Mesendoderm (in vitro differentiated cells): ENCODE results near the gene CDC34.
"Not testable (repeated sequence)": the region's sequence is repeated elsewhere in the genome, so short reads cannot be mapped to it uniquely, and the experiment has no call there.

Experiments
- DNase-seq: peaks from one replicate; pipeline ENCODE4 v3.0.0; 2013
- H2AK5ac ChIP-seq: 2 replicates; pipeline ENCODE4 v1.6.1; 2013; ENCODE audit warnings: low read length, inconsistent platforms
- H2BK120ac ChIP-seq: 2 replicates; pipeline ENCODE4 v1.6.1; 2013; ENCODE audit warnings: low read depth, mild to moderate bottlenecking, low read length, moderate library complexity, mixed read lengths
- H2BK15ac ChIP-seq: replicated peaks from 2 replicates; pipeline ENCODE4 v1.6.1; 2013; ENCODE audit warnings: low read depth, mild to moderate bottlenecking, moderate library complexity
- H2BK5ac ChIP-seq: 2 replicates; pipeline ENCODE4 v1.6.1; 2013; ENCODE audit warnings: low read length, inconsistent platforms
- H3K18ac ChIP-seq: 2 replicates; pipeline ENCODE4 v1.6.1; 2013; ENCODE audit warnings: mild to moderate bottlenecking, low read length, mixed read lengths
- H3K23ac ChIP-seq: one replicate; pipeline ENCODE4 v1.6.1; 2013; ENCODE audit warnings: low read length
- H3K27ac ChIP-seq: 2 replicates; pipeline ENCODE4 v1.5.1; 2013; ENCODE audit warnings: low read depth, mild to moderate bottlenecking, inconsistent platforms, low read length, moderate library complexity
- H3K27me3 ChIP-seq: 2 replicates; pipeline ENCODE4 v1.6.1; 2013; ENCODE audit warnings: low read length, control low read depth, mild to moderate bottlenecking, inconsistent platforms; ENCODE audit not compliant: insufficient read depth, poor library complexity
- H3K36me3 ChIP-seq: 2 replicates; pipeline ENCODE4 v1.6.1; 2013; ENCODE audit warnings: low read length, inconsistent platforms; ENCODE audit not compliant: control insufficient read depth, insufficient read depth
- H3K4ac ChIP-seq: one replicate; pipeline ENCODE4 v1.6.1; 2013; ENCODE audit warnings: low read depth, mild to moderate bottlenecking, low read length, moderate library complexity
- H3K4me1 ChIP-seq: 2 replicates; pipeline ENCODE4 v1.6.1; 2013; ENCODE audit warnings: low read depth, low read length, inconsistent platforms; ENCODE audit not compliant: control insufficient read depth
- H3K4me2 ChIP-seq: 2 replicates; pipeline ENCODE4 v1.6.1; 2013; ENCODE audit warnings: low read length
- H3K4me3 ChIP-seq: 2 replicates; pipeline ENCODE4 v1.5.1; 2013; ENCODE audit warnings: mild to moderate bottlenecking, low read length
- H3K56ac ChIP-seq: one replicate; pipeline ENCODE4 v1.6.1; 2013; ENCODE audit warnings: low read length
- H3K79me1 ChIP-seq: 2 replicates; pipeline ENCODE4 v1.6.1; 2013; ENCODE audit warnings: low read length, inconsistent platforms
- H3K79me2 ChIP-seq: 2 replicates; pipeline ENCODE4 v1.6.1; 2013; ENCODE audit warnings: mild to moderate bottlenecking, low read length; ENCODE audit not compliant: control insufficient read depth, insufficient read depth
- H3K9ac ChIP-seq: 2 replicates; pipeline ENCODE4 v1.6.1; 2013; ENCODE audit warnings: low read length, inconsistent platforms
- H4K5ac ChIP-seq: one replicate; pipeline ENCODE4 v1.6.1; 2013; ENCODE audit warnings: low read length
- H4K8ac ChIP-seq: one replicate; pipeline ENCODE4 v1.6.1; 2013; ENCODE audit warnings: low read depth, mild to moderate bottlenecking, control low read depth, low read length, moderate library complexity
- WGBS: extraction: QIAGEN DNeasy Blood & Tissue Kit; methylation state at CpG from one replicate; pipeline ENCODE4 v1.1.7; 2013; ENCODE audit warnings: low lambda C conversion rate, missing lambda C conversion rate; ENCODE audit not compliant: insufficient coverage; ENCODE audit errors: extremely low coverage; 5-methylcytosine and 5-hydroxymethylcytosine counted together

The CDC34 gene

GRCh38 chr19:582497-583197 lies 51.1 kb downstream of the CDC34 start:
- no peak overlapping the region for H3K4ac ChIP-seq
- H3K23ac ChIP-seq, result no peak overlapping the region
- H4K8ac ChIP-seq, result no peak overlapping the region
- H2BK120ac ChIP-seq, result no peak overlapping the region
- no peak overlapping the region for H3K4me2 ChIP-seq
- H2BK15ac ChIP-seq, result no peak overlapping the region
- no CpG with 5 or more reads among the region's 31 CpGs for WGBS
- no peak overlapping the region for H3K9ac ChIP-seq
- H3K79me2 ChIP-seq, result peaks cover 23% of the 10 kb centered on the region
- no peaks in the 10 kb centered on the region for H3K36me3 ChIP-seq
- H3K4me1 ChIP-seq, result no peaks in the 10 kb centered on the region
- no peak overlapping the region for H4K5ac ChIP-seq
- H2BK5ac ChIP-seq, result no peak overlapping the region
- H3K18ac ChIP-seq, result no peak overlapping the region
- no peak overlapping the region for H3K4me3 ChIP-seq
- H3K27ac ChIP-seq, result no peak overlapping the region
- no peak for DNase-seq
- H3K79me1 ChIP-seq, result peaks cover 5% of the 10 kb centered on the region
- no peak overlapping the region for H3K56ac ChIP-seq
- no peak overlapping the region for H2AK5ac ChIP-seq
- H3K27me3 ChIP-seq, result no peaks in the 10 kb centered on the region

GRCh38 chr19:583198-583967 lies 51.8 kb downstream of the CDC34 start:
- Histone ChIP-seq H3K36me3 (no peaks in the 10 kb centered on the region), H3K4ac (no peak overlapping the region), H3K9ac (no peak overlapping the region), H2BK15ac (no peak overlapping the region), H3K18ac (no peak overlapping the region), H3K4me1 (no peaks in the 10 kb centered on the region), H4K5ac (no peak overlapping the region), H3K4me2 (no peak overlapping the region), H3K27ac (peak overlapping the region; percentile 1), H2BK5ac (no peak overlapping the region), H3K79me2 (peaks cover 15% of the 10 kb centered on the region), H3K4me3 (no peak overlapping the region), H2BK120ac (no peak overlapping the region), H2AK5ac (no peak overlapping the region), H3K79me1 (peaks cover 2% of the 10 kb centered on the region), H3K56ac (no peak overlapping the region), H4K8ac (no peak overlapping the region), H3K27me3 (no peaks in the 10 kb centered on the region), H3K23ac (no peak overlapping the region)
- DNase-seq, result no peak
- WGBS, result no CpG with 5 or more reads among the region's 27 CpGs

DNA sequence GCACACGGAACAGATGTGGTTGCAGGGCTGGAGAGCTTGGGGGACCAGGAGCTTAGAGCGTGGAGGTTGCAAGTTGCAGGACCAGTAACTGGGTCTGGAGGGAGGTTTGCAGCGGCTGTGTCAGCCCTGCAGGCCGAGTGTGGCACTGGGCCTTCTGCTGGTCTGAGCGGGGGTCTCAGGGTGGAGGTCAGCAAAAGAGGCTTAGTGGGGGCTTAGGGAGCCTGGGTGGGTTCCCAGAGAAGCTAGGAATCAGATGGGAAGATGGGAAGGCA lies 52.3 kb downstream of the CDC34 start:
- Histone ChIP-seq H3K79me2 (peaks cover 13% of the 10 kb centered on the region), H2BK15ac (no peak overlapping the region), H4K8ac (no peak overlapping the region), H4K5ac (no peak overlapping the region), H2BK120ac (no peak overlapping the region), H3K23ac (no peak overlapping the region), H3K27me3 (peaks cover under 1% of the 10 kb centered on the region), H3K79me1 (peaks cover 2% of the 10 kb centered on the region), H3K4me1 (no peaks in the 10 kb centered on the region), H3K4me3 (no peak overlapping the region), H3K4ac (no peak overlapping the region), H3K27ac (peak overlapping the region; percentile 1), H3K36me3 (no peaks in the 10 kb centered on the region), H3K4me2 (no peak overlapping the region), H3K9ac (no peak overlapping the region), H2BK5ac (no peak overlapping the region), H3K56ac (no peak overlapping the region), H2AK5ac (no peak overlapping the region), H3K18ac (no peak overlapping the region)
- no CpG with 5 or more reads among the region's 5 CpGs for WGBS
- DNase-seq, result no peak

DNA sequence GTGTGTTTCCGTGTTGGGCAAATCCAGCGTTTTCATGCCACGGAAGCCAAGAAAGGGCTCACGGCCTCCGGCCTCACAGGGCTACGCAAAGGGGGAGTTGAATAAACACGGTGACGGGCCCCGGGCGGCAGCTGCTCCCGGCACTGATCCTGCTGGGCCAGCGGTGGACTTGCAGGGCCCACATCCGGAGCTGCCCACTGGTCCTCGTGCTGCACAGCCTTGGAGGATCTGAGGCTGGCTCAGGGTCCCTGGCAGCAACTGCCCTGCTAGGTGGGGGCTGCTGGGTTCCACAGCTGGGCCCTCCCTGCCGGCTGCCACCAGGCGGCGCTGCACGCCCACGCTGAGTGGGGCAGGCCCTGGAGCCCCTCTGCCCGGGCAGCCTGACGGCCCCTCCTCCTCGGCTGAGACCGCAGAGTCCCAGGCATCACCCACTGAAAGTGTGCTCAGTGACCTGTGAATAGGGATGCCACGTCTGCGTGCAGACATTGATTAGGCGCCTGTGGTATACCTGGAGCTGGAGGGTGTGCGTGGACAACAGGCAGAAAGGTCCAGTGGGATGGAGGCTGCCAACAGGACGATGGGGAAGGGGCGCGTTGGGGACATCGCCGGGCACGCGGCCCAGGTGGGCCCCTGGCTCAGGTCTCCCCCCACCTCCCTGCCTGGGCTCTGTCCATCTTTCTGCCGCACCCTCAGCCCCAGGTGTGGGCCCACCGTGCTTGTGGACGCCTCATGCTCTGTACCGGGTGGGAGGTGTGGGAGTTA lies 52.9 kb downstream of the CDC34 start:
- Histone ChIP-seq H3K4me2 (no peak overlapping the region), H4K5ac (no peak overlapping the region), H3K27me3 (peaks cover 5% of the 10 kb centered on the region), H4K8ac (no peak overlapping the region), H3K36me3 (no peaks in the 10 kb centered on the region), H3K23ac (no peak overlapping the region), H3K4me3 (no peak overlapping the region), H3K18ac (no peak overlapping the region), H3K4ac (no peak overlapping the region), H2BK5ac (no peak overlapping the region), H2BK15ac (no peak overlapping the region), H3K4me1 (no peaks in the 10 kb centered on the region), H3K56ac (no peak overlapping the region), H3K9ac (no peak overlapping the region), H3K27ac (no peak overlapping the region), H2AK5ac (no peak overlapping the region), H2BK120ac (no peak overlapping the region), H3K79me2 (peaks cover 8% of the 10 kb centered on the region), H3K79me1 (peaks cover under 1% of the 10 kb centered on the region)
- peak; percentile 68 for DNase-seq
- WGBS, result no CpG with 5 or more reads among the region's 38 CpGs

GRCh38 chr19:585146-585545 lies 53.6 kb downstream of the CDC34 start:
- not testable (repeated sequence) for H3K4me1 ChIP-seq, H2BK15ac ChIP-seq, H4K8ac ChIP-seq, H3K27me3 ChIP-seq, H2BK120ac ChIP-seq, H4K5ac ChIP-seq, H3K9ac ChIP-seq, H3K23ac ChIP-seq, H3K18ac ChIP-seq, H2BK5ac ChIP-seq, H3K56ac ChIP-seq, H3K4me3 ChIP-seq, H3K27ac ChIP-seq, H3K79me1 ChIP-seq, DNase-seq, H3K79me2 ChIP-seq, H3K4me2 ChIP-seq, H2AK5ac ChIP-seq, H3K4ac ChIP-seq, H3K36me3 ChIP-seq
- WGBS, result no CpG with 5 or more reads among the region's 34 CpGs
